ENCODE measurements around the gene CDH24. TPM values are rescaled to one million over a fixed set of nuclear protein-coding genes. Genes with fewer than 3 reads are reported as not detected.
A peak's percentile ranks its signal among the peaks of the same experiment; 100 is the strongest.

CDH24 gene
- total and polyA plus RNA-seq, 2 donors (not counting 3 experiments of a cell fraction or from before 2014, with no cell fraction given), result 21.7 to 52.9 TPM

DNA sequence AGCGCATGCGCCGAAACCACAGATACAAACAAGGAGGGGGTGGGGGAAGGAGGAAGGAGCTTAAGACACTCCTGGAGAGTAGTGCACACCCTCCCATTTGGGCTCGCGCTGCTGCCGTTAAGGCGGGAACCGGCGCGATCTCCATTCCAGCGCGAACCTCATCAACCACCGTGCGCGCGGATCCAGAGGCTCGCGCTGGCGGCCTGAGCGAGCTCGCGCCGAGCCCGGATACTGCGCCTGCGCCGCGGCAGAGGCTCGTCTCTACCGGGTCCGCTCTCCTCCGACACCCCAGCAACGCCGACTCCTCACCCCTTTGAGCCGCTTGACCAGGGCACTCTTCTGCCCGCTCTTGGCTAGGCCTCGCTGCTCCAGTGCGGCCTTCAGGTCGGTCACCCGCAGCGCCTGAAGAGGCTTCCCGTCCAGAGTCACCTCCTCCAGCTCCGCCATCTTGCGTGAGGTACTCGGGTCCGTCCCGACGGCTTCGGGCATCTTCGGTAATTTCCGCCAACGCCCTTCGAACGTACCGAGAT lies 37.4 kb upstream of the CDH24 start, which contains the start of gene ACIN1:
ACIN1 (minus strand) TSS at position 471 of the 530 bp plus-strand sequence; CDS start at position 447, 24 bp downstream.
- Histone ChIP-seq H3K9me1 (replicated peaks; ENCODE audit: control insufficient read depth, extremely low read depth, insufficient read depth, low read length) (no peaks in the 10 kb centered on the region), H2AFZ (ENCODE audit: low read depth, low read length) (peak within 1 kb of the TSS; percentile 88), H3K4me2 (ENCODE audit: insufficient read depth, low read length) (peak within 1 kb of the TSS; percentile 99), H3K9ac (replicated peaks; ENCODE audit: extremely low read depth, insufficient read depth, low read length) (peak within 1 kb of the TSS; percentile 94), H3K36me3 (ENCODE audit: control insufficient read depth in 2 of 2, extremely low read depth in 1 of 2, insufficient read depth in 2 of 2, low read length in 2 of 2) (peaks cover 11 to 23% of the 10 kb centered on the region in 2 experiments), H3K9me3 (replicated peaks; ENCODE audit: control insufficient read depth, insufficient read depth, low read length) (no peaks in the 10 kb centered on the region), H3K4me1 (ENCODE audit: control insufficient read depth, extremely low read depth, insufficient read depth, low read length) (peaks cover 36% of the 10 kb centered on the region), H3K4me3 (replicated peaks in 1 of 3; ENCODE audit: insufficient read depth in 1 of 3, low read depth in 1 of 3, low read length in 3 of 3) (peak within 1 kb of the TSS; percentile 87 to 99 (median 94)), H4K20me1 (replicated peaks; ENCODE audit: control insufficient read depth, extremely low read depth, insufficient read depth, low read length) (peaks cover 4% of the 10 kb centered on the region), H3K27me3 (ENCODE audit: control insufficient read depth in 2 of 2, insufficient read depth in 2 of 2, low read length in 2 of 2) (no peaks in the 10 kb centered on the region), H3K27ac (ENCODE audit: insufficient read depth, low read depth, low read length) (peak within 1 kb of the TSS; percentile 89), H3K79me2 (ENCODE audit: control insufficient read depth, insufficient read depth, low read length) (peaks cover 74% of the 10 kb centered on the region)
- FAIRE-seq (peak; percentile 98), DNase-seq (ENCODE audit: low read depth, low spot score) (peak; percentile 94)
- intact Hi-C loops (cut with micrococcal nuclease), result loop anchor here (1.0 to 2.0 kb wide), 3 partner anchors 16 to 227 kb away; partner anchors contain the start of gene PABPN1
- CTCF ChIA-PET, result interaction anchor here (0.6 to 5.1 kb wide), 22 partner anchors 9 to 206 kb away, joined by 3 to 83 read pairs (median 6); no protein-coding TSS in a partner anchor
- dilution Hi-C loops (cut with MboI; ENCODE audit: extremely low pct_ligation_motif_present, low sequenced_read_pairs), result no loop called here
- no TSS peak for BruUV-seq (replicated peaks)
- POLR2A ChIA-PET, result interaction anchor here (0.6 to 1.9 kb wide), 17 partner anchors 8 to 710 kb away, joined by 3 to 12 read pairs (median 4); partner anchors contain the start of genes PABPN1 and RBM23
- TF ChIP-seq POLR2A (IDR thresholded peaks at IDR 0.05; ENCODE audit: low read depth, low read length), result peak; percentile 56
- TF ChIP-seq JUN (IDR thresholded peaks at IDR 0.05; ENCODE audit: borderline replicate concordance, insufficient read depth, insufficient read length, low read depth), result no peak

DNA sequence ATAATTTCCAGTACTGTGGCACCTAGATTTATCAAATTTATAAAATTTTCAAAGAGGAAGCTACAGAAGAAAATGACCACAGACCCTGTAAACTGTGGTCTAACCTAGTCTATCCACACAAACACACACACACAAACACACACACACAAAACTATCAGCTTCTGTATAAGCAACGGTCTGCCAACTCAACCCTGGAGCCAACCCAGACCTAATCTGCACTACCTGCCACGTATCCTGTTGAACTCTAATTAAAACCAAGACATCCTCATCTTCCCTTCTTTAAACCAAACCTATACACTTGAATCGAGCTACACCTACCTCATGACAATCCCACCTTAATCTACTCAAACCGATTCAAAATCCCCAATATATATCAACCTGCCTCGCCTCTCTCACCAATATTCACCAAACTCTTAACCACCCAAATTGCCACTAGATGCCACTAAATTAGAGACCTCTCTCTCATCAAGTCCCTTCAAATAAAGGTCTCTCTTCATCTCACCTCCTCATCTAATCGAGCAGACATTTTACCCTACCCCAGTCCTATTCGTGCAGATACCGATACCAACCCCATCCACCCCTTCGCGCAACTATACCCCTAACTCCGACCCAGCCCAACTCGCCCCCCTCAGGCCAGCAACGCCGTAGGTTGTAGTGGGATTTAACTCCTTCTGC lies 36.8 kb upstream of the CDH24 start:
- peaks cover 4% of the 10 kb centered on the region for H4K20me1 ChIP-seq (replicated peaks; ENCODE audit: control insufficient read depth, extremely low read depth, insufficient read depth, low read length)
- POLR2A ChIA-PET, result interaction anchor here (0.9 to 1.9 kb wide), 9 partner anchors 8 to 227 kb away, joined by 3 to 12 read pairs (median 4); partner anchors contain the start of genes PABPN1 and RBM23
- peak overlapping the region; percentile 88 for H2AFZ ChIP-seq (ENCODE audit: low read depth, low read length)
- peak overlapping the region; percentile 99 for H3K4me2 ChIP-seq (ENCODE audit: insufficient read depth, low read length)
- peak; percentile 74 for FAIRE-seq
- H3K27me3 ChIP-seq (ENCODE audit: control insufficient read depth in 2 of 2, insufficient read depth in 2 of 2, low read length in 2 of 2), result no peaks in the 10 kb centered on the region
- no peaks in the 10 kb centered on the region for H3K9me1 ChIP-seq (replicated peaks; ENCODE audit: control insufficient read depth, extremely low read depth, insufficient read depth, low read length)
- dilution Hi-C loops (cut with MboI; ENCODE audit: extremely low pct_ligation_motif_present, low sequenced_read_pairs), result no loop called here
- H3K4me3 ChIP-seq (replicated peaks in 1 of 3; ENCODE audit: insufficient read depth in 1 of 3, low read depth in 1 of 3, low read length in 3 of 3), result peak overlapping the region; percentile 51 to 99 (median 94)
- peaks cover 77% of the 10 kb centered on the region for H3K79me2 ChIP-seq (ENCODE audit: control insufficient read depth, insufficient read depth, low read length)
- no TSS peak for BruUV-seq (replicated peaks)
- H3K36me3 ChIP-seq (ENCODE audit: control insufficient read depth in 2 of 2, extremely low read depth in 1 of 2, insufficient read depth in 2 of 2, low read length in 2 of 2), result peaks cover 12 to 26% of the 10 kb centered on the region in 2 experiments
- peaks cover 36% of the 10 kb centered on the region for H3K4me1 ChIP-seq (ENCODE audit: control insufficient read depth, extremely low read depth, insufficient read depth, low read length)
- H3K9me3 ChIP-seq (replicated peaks; ENCODE audit: control insufficient read depth, insufficient read depth, low read length), result no peaks in the 10 kb centered on the region
- peak overlapping the region; percentile 94 for H3K9ac ChIP-seq (replicated peaks; ENCODE audit: extremely low read depth, insufficient read depth, low read length)
- no peak for DNase-seq (ENCODE audit: low read depth, low spot score)
- TF ChIP-seq, protein P1, sequence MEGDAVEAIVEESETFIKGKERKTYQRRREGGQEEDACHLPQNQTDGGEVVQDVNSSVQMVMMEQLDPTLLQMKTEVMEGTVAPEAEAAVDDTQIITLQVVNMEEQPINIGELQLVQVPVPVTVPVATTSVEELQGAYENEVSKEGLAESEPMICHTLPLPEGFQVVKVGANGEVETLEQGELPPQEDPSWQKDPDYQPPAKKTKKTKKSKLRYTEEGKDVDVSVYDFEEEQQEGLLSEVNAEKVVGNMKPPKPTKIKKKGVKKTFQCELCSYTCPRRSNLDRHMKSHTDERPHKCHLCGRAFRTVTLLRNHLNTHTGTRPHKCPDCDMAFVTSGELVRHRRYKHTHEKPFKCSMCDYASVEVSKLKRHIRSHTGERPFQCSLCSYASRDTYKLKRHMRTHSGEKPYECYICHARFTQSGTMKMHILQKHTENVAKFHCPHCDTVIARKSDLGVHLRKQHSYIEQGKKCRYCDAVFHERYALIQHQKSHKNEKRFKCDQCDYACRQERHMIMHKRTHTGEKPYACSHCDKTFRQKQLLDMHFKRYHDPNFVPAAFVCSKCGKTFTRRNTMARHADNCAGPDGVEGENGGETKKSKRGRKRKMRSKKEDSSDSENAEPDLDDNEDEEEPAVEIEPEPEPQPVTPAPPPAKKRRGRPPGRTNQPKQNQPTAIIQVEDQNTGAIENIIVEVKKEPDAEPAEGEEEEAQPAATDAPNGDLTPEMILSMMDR (IDR thresholded peaks at IDR 0.05; ENCODE audit: extremely low read depth in 1 of 2, insufficient read depth in 1 of 2, low read depth in 1 of 2, low read length in 2 of 2), result peak; percentile 14 to 44
- TF ChIP-seq MYC (IDR thresholded peaks at IDR 0.05; ENCODE audit: low read depth, low read length), result no peak
- intact Hi-C loops (cut with micrococcal nuclease), result loop anchor here (2.0 kb wide), 1 partner anchor 15 kb away; no protein-coding TSS in a partner anchor
- H3K27ac ChIP-seq (ENCODE audit: insufficient read depth, low read depth, low read length), result peak overlapping the region; percentile 89
- CTCF ChIA-PET, result interaction anchor here (0.8 to 5.1 kb wide), 19 partner anchors 9 to 206 kb away, joined by 3 to 83 read pairs (median 7); no protein-coding TSS in a partner anchor
